ENCODE data around the gene LENG8.

LENG8 gene

DNA sequence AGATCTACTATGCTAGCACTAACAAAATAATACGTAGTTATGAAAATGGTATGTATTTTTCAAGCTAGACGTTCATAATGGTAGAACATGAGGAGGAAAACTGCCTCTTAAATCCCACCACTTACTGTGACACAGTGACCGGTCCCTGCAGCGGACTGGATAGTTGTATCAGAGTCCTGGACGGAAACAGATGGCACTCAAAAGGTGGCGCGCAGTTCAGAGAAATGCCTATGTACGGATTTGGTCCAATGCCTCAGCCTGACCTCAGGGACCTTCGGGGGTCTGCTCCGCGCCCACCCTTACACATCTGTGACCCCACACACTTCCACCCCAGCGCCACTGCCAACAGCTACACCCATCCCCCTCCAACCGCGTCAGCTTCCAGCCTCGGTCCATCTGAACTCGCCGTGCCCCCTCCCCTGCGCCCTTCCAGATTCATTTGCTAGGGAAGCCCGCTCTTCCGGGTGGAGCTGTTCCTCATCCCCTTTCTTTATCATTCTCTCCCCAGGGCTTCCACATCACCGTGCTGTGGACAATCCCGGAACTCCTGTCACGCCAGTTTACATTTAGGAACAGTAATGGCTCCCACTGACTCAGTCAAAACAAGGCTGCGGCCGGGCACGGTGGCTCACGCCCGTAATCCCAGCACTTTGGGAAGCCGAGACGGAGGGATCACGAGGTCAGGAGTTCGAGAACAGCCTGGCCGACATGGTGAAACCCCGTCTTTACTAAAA lies 792 bp upstream of the LENG8 start:
- no peak for DNase-seq

DNA sequence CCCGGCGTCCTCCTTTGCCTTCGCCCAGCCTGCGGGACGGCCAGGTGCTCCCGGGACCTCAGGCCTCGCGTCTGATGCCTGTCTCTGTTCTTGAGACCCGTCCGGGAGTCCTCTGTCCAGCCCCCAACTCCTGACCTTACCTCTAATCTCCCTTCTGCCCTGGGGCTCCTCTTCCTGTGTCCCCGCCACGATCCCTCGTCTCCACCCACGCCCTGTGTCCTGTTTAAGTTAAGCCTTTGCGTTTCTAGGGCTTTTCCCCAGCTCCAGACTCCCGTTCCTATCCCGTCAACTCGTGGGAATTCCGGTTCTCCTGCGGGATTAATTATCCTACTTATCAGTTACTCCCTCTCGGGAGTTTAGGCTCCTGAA lies 686 bp downstream of the LENG8 start:
- no peak for DNase-seq

DNA sequence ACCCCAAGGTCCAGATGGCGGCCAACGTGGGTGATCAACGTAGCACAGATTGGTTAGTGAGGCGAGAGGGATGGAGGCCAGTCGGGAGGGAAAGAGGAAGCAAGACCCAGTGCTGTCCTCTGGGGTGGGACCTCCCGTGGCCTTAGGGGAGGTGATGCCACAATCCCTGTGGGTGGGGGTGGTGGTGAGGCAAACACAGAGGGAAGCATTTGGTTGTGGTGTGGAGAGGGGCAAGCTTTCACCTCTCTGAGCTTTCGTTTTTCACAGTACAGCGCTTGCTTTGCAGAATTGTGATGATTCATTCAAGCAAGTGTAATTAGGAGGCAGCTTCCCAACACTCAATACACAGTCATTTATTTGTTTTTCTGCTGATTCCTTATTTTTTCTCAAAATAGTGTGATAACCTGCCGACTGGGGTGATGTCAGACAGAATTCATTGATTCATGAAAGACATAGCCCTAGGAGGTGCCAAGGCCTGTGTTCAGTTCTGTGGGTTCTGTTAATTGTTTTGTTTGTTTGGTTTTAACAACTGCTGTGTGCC lies 2.4 kb downstream of the LENG8 start:
- peak; percentile 9 for DNase-seq

DNA sequence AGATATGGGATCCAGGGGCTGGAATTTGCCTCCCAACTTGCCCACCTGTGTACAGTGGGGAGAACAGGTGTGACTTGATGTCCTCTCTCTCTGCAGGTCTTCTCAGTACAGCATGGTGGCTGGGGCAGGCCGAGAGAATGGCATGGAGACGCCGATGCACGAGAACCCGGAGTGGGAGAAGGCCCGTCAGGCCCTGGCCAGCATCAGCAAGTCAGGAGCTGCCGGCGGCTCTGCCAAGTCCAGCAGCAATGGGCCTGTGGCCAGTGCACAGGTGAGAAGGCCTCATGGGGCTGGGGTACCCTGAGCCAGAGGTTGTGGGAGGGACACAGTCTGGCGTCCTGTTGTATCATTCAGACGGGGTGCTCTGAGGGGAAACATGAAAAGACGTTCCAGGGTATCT lies 3.0 kb downstream of the LENG8 start:
- no peak for DNase-seq

DNA sequence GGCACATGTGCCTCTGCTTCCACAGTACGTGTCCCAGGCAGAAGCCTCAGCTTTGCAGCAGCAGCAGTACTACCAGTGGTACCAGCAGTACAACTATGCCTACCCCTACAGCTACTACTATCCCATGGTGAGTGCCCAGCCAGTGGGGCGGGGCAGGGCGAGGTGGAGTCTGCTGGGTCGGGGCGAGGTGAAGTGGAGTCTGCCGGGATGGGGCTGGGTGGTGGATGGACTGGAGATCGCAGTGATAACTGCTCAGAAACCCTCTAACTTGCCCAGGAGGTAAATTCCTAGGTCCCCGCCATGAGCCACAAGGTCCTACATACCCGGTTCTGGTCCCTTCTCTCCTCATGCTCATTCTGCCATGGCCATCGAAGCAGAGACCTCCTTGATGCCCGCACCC lies 3.6 kb downstream of the LENG8 start:
- no peak for DNase-seq

DNA sequence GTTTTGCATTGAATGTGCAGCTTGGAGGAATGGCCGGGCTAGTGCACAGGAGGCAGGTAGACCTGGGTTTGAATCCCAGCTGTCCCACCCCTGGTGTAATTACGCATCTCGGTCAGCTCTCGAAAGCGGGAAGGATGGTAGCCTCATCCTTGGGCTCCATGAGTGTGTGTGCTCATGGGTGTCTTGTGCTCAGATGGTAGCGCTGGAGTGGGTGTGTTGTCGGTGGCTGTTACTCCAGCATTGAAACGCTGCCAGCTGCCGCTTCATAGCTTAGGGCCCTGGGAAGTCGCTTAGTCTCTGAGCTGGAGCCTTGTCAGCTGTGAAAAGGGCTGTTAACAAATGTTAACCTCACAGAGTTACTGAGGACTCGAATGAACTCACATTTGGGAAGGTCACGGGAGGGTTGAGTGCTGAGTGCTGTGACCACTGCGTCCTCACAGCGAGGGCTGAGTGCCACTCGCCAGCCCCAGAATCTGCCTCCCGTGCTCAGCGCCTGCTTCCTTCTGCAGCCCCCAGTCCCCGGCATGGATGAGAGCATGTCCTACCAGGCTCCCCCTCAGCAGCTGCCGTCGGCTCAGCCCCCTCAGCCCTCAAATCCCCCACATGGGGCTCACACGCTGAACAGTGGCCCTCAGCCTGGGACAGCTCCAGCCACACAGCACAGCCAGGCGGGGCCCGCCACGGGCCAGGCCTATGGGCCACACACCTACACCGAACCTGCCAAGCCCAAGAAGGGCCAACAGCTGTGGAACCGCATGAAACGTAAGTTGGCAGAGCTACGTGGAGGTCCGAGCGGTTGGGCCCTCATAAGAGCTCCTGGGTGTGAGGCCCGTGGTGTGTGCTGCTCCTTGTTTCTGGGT lies 5.2 kb downstream of the LENG8 start:
- DNase-seq = no peak

DNA sequence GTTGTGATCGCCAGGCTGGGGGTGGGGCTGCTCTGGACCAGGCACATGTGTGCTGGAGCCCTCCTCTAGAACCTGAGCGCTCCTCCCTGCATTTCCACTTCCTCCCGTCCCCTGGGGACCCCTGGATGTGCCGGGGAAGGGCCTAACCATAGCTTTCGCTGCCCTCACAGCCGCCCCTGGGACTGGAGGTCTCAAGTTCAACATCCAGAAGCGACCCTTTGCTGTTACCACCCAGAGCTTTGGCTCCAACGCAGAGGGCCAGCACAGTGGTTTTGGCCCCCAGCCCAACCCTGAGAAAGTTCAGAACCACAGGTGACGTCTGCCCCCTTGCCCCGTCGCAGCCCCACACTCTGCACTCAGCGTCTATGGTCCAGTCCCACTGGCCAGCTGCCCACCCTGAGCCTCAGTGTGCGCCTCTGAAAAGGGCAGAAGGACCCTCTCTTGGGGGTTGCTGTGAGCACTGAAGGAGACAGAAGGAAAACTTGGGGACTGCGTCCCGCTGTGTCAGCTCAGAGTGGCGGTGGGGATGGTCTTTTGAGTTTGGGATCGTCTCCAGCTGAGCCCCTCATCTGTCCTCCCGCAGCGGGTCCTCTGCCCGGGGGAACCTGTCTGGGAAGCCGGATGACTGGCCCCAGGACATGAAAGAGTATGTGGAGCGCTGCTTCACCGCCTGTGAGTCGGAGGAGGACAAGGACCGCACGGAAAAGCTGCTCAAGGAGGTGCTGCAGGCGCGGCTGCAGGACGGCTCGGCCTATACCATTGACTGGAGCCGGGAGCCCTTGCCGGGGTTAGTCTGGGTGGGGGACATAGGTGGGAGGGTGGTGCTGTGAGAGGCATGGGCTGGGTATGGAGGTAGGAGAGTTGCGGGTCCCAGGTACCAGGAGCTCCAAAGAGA lies 6.0 kb downstream of the LENG8 start:
- no peak for DNase-seq

DNA sequence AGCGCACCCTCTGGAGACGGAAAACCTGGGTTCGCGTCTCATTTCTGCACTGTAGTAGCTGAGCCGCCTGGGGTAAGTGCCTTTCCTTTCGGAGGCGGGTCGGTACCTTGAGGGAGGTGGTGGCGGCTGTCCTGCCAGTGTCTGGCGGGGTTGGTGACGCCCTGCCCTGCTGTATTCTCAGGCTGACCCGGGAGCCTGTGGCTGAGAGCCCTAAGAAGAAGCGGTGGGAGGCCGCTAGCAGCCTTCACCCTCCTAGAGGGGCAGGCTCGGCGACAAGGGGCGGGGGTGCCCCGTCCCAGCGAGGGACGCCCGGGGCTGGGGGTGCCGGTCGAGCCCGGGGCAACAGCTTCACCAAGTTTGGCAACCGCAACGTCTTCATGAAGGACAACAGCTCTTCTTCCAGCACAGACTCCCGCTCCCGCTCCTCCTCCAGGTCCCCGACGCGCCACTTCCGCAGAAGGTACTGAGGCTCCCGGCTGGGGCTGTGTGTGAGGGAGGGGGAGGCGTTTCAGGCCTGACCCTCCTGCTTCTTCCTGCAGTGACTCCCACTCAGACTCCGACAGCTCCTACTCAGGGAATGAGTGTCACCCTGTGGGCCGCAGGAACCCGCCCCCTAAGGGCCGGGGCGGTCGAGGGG lies 6.9 kb downstream of the LENG8 start:
- DNase-seq = no peak

DNA sequence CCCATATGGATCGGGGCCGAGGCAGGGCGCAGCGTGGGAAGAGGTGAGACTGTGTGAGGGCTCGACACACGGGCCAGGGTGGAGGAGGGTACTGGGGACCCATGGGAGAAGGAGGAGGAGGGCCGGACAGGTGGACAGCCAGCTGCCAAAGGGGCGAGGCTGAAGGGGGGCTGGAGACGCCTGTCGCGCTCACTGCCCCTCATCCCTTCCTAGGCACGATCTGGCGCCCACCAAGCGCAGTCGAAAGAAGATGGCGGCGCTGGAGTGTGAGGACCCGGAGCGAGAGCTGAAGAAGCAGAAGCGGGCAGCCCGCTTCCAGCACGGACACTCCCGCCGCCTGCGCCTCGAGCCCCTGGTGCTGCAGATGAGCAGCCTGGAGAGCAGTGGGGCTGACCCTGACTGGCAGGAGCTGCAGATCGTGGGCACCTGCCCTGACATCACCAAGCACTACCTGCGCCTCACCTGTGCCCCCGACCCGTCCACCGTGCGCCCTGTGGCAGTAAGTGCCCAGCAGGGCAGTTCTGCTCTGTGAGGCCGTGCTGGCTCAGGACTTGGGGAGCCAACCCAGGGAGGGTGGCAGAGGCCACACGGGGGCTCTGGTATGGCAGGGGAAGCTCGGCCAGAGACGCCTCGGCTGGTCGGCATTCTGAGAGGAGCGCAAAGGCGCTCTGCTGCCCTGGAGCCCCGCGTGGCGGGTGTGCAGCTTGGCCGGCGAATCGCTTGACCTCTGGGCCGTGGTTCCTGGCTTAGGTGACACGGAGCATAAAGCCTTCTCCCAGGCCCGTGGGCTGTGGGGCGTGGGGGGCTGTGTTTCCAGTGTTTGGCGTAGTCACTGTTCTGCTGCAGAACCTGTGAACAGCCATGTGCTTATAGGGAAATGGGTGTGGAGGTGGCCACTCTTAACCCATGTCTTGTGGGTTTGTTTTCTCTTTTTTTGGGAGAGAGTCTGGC lies 7.7 kb downstream of the LENG8 start:
- no peak for DNase-seq

DNA sequence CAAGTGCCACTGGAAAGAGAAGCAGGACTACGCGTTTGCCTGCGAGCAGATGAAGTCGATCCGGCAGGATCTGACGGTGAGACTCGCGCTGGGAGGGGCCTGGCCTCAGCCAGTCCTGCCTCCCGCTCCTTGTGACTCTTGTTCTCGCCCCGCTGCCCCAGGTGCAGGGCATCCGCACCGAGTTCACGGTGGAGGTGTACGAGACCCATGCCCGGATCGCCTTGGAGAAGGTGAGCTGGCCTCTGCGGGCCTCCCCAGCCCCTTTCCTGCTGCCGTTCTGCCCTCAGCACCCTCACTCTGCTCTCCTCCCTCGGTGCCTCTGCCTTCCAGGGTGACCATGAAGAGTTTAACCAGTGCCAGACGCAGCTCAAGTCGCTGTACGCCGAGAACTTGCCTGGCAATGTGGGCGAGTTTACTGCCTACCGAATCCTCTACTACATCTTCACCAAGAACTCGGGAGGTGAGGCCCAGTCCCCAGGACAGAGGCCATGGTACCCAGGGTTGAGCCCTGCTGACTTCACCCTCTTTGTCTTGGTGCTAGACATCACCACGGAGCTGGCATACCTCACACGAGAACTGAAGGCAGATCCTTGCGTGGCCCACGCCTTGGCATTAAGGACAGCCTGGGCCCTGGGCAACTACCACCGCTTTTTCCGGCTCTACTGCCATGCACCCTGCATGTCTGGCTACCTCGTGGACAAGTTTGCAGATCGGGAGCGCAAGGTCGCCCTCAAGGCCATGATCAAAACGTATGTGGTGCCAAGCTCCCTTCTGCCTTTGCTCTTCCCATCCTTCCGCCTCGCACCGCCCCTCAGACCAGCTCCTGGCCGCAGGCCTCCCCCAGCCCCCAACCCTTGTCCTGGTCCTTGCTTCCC lies 9.0 kb downstream of the LENG8 start:
- DNase-seq = no peak

DNA sequence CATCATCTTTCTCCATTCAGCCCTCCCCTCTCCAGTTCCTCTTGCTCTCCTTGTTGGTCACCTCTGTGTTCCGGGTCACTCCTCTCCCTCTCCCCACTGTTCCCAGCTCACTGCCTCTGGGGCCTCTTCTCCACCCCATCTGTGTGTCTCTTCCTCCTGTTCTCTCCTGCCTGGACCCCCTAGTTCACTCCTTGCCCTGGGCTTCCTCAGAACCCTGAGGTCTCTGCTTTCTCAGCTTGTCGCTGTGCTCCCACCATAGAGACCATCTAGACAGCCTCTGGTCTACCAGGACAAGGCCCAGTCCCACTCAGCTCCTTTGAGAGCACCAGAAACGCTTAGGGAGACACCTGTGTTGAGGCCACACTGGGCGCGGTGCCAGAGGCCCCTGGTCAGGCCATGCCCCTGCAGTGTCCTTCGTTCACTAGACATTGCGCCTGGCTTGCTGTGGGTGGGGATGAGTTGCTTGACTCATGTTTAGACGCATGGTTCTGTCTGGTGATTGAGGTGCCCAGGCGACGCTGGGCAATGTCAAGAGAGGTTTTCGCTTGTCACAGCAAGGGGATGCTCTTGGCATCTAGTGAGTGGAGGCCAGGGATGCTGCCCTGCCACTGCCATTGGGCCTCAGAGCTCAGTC lies 9.8 kb downstream of the LENG8 start:
- no peak for DNase-seq

DNA sequence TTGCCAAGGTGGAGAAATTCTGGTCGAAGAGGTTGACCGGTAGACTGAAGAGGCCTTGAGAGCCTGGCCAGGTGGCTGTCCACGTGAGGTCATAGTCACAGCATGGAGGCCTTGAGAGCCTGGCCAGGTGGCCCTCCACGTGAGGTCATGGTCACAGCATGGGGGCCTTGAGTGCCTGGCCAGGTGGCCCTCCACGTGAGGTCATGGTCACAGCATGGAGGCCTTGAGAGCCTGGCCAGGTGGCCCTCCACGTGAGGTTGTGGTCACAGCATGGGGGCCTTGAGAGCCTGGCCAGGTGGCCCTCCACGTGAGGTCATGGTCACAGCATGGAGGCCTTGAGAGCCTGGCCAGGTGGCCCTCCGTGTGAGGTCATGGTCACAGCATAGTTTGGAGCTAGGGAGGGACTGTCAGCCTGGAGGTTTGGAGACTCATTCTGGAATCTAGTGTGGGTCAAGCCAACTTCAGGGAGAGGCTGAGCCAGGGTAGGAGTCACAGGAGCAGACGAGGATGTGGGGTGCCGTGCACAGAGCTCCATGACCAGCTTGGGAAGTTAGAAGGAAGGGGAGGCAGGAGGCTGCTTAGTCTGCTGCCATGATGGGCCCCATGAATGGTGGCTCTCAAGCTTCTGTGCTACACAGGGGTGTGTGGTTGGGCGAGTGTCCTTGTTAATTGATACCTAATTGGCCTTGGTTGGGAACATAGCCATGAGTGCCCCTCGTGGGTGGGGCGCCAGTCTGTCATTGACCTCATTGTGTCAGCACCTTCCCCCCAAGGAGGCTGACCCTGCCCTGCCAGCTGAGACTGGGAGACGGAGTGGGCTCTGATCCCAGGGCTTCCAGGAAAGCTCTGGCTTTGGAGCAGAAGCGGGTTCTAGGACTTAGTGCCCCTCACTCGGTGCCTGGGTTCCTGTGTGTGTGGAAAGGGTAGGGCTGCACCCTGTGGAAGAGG lies 10.6 kb downstream of the LENG8 start:
- DNase-seq = peak; percentile 47

DNA sequence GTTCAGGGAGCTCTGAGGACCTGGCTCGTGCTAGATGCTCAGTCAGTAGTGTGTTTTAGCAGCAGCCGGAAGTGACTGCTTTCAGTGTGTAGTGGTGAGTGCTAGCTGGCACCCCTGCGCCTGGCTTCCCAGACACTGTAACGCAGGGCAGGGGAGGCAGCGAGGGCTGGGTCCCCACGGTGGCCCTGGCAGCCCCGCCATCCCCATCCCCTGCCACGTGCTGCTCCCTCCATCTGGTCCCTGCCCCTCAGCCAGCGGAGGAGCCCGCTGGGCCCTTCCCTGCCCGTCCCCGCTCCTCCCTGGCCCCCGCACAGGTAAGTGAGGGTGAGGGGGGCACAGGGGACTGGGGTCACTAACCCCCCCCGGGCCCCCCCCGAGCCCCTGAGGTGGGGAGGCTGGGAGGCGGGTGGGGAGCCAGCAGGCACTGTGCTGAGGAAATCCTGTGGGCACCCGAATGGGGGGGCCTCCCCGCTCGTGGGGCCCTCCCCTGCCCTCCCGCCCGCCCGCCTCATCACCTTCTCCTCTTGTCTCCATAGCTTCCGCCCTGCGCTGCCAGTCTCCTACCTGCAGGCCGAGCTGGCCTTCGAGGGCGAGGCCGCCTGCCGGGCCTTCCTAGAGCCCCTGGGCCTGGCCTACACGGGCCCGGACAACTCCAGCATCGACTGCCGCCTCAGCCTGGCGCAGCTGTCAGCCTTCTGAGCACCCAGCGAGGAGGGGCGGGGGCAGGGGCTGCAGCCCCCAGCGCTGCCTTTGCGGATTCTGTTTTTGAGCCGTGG lies 11.4 kb downstream of the LENG8 start:
- no peak for DNase-seq

DNA sequence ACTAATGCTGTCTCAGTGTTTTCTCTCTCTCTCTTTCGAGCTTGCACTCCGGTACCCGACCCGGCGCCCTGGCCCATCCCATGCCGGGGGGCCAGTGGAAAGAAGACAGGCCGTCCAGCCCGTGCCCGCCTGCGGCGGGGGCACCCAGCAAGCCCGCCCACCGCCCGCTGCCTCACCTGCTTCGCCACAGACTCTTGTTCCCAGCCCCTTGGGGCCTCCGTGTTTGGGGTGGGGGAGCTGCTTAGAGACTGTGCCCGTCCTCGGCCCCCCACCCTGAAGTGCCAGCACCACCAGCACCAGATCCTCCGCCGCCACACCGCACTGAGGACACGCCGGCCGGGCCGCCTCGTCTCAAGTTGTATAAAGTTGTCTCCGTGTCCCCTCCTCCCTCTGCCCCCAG lies 12.2 kb downstream of the LENG8 start:
- DNase-seq = no peak

DNA sequence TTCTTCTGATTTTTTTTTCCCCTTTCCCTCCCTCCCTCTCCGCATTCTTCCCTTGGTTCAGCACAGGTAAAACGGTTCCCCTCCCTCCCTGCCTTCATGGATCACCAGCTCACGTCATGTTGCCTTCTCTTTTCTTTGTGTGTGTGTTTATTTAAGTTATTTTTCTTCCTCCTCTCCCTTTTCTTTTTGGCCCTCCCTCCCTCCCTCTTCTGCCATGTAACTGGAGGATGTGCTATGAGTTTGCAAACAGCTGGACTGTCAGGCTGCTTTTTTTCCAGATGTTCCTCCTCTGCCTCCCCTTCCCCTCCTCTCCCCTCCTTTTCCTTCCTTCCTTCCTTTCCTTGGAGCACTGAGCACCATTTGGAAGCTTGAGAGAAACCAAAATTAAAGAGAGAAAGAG lies 12.6 kb downstream of the LENG8 start:
- DNase-seq = no peak

DNA sequence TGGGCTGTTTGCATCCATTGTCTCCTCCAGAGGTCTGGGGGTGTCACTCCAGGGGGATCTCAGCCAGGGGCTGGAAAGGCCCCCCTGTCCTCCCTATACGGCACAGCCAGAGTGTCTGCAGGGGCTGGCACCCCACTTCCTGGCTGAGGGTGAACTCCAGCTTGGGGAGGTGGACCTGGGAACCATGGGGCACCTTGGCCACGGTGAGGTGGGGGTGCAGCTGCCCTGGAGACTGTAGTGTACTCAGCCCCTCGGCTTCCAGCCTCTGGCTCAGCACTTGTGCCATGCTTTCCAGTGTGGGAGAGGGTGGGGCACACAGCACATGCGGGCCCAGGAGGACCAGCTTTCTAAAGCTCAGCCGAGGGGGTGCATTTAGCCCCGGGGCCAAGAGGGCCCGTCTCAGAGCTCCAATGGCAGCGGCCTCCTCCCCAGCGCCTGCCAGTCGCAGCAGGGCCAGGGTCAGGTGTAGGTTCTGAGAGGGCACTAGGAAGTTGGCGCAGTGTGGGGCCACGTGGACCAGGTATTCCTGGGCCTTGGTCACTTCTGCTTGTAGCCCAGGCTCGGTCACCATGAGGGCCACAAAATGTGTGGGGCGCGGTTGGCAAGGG lies 13.2 kb downstream of the LENG8 start:
- no peak for DNase-seq
